H1 (cell line): ENCODE results near the gene C22orf23. TPM values are rescaled to one million over a fixed set of nuclear protein-coding genes. Genes with fewer than 3 reads are reported as not detected.

ENCODE experiments used
- CHD7 ChIP-seq: fragments of 300-600 bp; sonication (generic); IDR thresholded peaks from 2 replicates; pipeline ENCODE4 v1.7.1; 2012; ENCODE audit warnings: low read length, moderate library complexity, mild to moderate bottlenecking, inconsistent platforms; ENCODE audit not compliant: insufficient replicate concordance
- EP300 ChIP-seq, 2 experiments: IDR thresholded peaks; 1 replicate in 1 of 2; 2 replicates in 1 of 2; pipeline ENCODE4 v1.6.1; 2011 to 2012; ENCODE audit warnings: low read depth in 2 of 2, low read length in 2 of 2, mild to moderate bottlenecking in 2 of 2, borderline replicate concordance in 1 of 2, inconsistent platforms in 1 of 2, moderate library complexity in 1 of 2
- NANOG ChIP-seq: IDR thresholded peaks from 2 replicates; pipeline ENCODE4 v1.6.1; 2011; ENCODE audit warnings: low read length, low read depth, mild to moderate bottlenecking, inconsistent platforms; ENCODE audit not compliant: insufficient read depth, poor library complexity, severe bottlenecking
- SIN3A ChIP-seq, 2 experiments: IDR thresholded peaks in 1 of 2; conservative IDR thresholded peaks in 1 of 2; 2 replicates each; pipeline ENCODE4 v1.6.1; 2011 to 2012; ENCODE audit warnings: low read length in 2 of 2, improper control_type of control experiment in 1 of 2, low read depth in 1 of 2, mild to moderate bottlenecking in 1 of 2
- SIX5 ChIP-seq: IDR thresholded peaks from 2 replicates; pipeline ENCODE4 v1.6.1; 2011; ENCODE audit warnings: mild to moderate bottlenecking, low read depth, low read length
- SP4 ChIP-seq: IDR thresholded peaks from 2 replicates; pipeline ENCODE4 v1.6.1; 2012; ENCODE audit warnings: low read length, inconsistent platforms
- polyA plus RNA-seq, 7 experiments: library from polyadenylated mRNA; depleted of rRNA in 3 of 7; stranded (reverse) in 5 of 7; unstranded in 2 of 7; fragments of >200 nt in 5 of 7; fragments of 200-250 nt in 2 of 7; gene quantifications; 1 replicate in 5 of 7; 2 replicates in 1 of 7; 4 replicates in 1 of 7; pipeline versions ENCODE4 v1.2.1 to v1.2.3, GENCODE V29; 2011 to 2013; ENCODE audit warnings: missing spikeins in 2 of 7, mixed read lengths in 2 of 7
- total RNA-seq: library from RNA; stranded (reverse); fragmentation: NEBNext Ultra II Directional; extraction: Animal tissue kit (Norgen Biotek cat#: 25700); gene quantifications from 2 replicates; pipeline ENCODE4 v1.2.1, GENCODE V29; 2021

Gene C22orf23
- total and polyA plus RNA-seq, 2 of the 8 experiments (the other 6 are each of a cell fraction or from before 2014, with no cell fraction given): 0.50 to 0.54 TPM

- TF ChIP-seq CHD7 (no peak), SP4 (no peak), EP300 (IDR thresholded peaks at IDR 0.05; ENCODE audit: borderline replicate concordance in 1 of 2, low read depth in 2 of 2, low read length in 2 of 2) (no peak), SIX5 (no peak), NANOG (no peak), SIN3A (conservative IDR thresholded peaks at IDR 0.05 in 1 of 2, IDR thresholded peaks at IDR 0.05 in 1 of 2; ENCODE audit: low read depth in 1 of 2, low read length in 2 of 2) (no peak)
These were observed 27.6 kb downstream of the C22orf23 start (continued) for GRCh38 chr22:37925767-37926166.
